Body of pancreas (tissue), 4 donors: ENCODE measurements around the gene KLRC1. TPM values are rescaled to one million over a fixed set of nuclear protein-coding genes. Genes with fewer than 3 reads are reported as not detected.
"Not testable (repeated sequence)": the region's sequence is repeated elsewhere in the genome, so short reads cannot be mapped to it uniquely, and the experiment has no call there.

ENCODE experiments used
- ATAC-seq: fragments of 150-250 bp; one replicate; pipeline ENCODE4 v1.9.1; 2016
- DNase-seq, 4 donors: peaks; one replicate each; pipeline ENCODE4 v3.0.0-alpha.2; 2019
- H3K27ac ChIP-seq, 4 donors: fragments of 200-600 bp; sonication (generic); 1 replicate in 3 of 4; 2 replicates in 1 of 4; pipeline versions ENCODE4 v1.5.1 to v1.6.1; 2016 to 2019; ENCODE audit warnings: mild to moderate bottlenecking in 1 of 4, mixed read lengths in 1 of 4, moderate library complexity in 1 of 4
- H3K27me3 ChIP-seq, 2 donors: fragments of 200-600 bp; sonication (generic); one replicate each; pipeline ENCODE4 v1.6.0; 2016; ENCODE audit warnings: mild to moderate bottlenecking in 1 of 2
- H3K36me3 ChIP-seq, 2 donors: fragments of 200-600 bp; sonication (generic); replicated peaks in 1 of 2; 2 replicates each; pipeline ENCODE4 v1.5.1; 2016; ENCODE audit warnings: low read depth in 2 of 2; ENCODE audit not compliant: insufficient read depth in 1 of 2
- H3K4me1 ChIP-seq: fragments of 200-600 bp; sonication (generic); one replicate; pipeline ENCODE4 v1.6.0; 2016
- H3K4me3 ChIP-seq, 2 donors: fragments of 200-600 bp; sonication (generic); 1 replicate in 1 of 2; 2 replicates in 1 of 2; pipeline ENCODE4 v1.5.1; 2016 to 2019
- H3K9me3 ChIP-seq, 3 donors: fragments of 200-600 bp; sonication (generic); 1 replicate in 2 of 3; 2 replicates in 1 of 3; pipeline ENCODE4 v1.5.1; 2016
- CTCF ChIP-seq, 7 experiments: fragments of 450-650 bp in 4 of 7; fragments of 200-600 bp in 3 of 7; sonication (generic) in 3 of 7; IDR thresholded peaks; one replicate each; pipeline ENCODE4 v1.5.1; 2016 to 2019; ENCODE audit warnings: antibody characterized with exemption in 7 of 7
- POLR2A ChIP-seq, 3 donors: fragments of 450-650 bp; IDR thresholded peaks; one replicate each; pipeline ENCODE4 v1.6.1; 2016; ENCODE audit warnings: antibody characterized with exemption in 3 of 3, mild to moderate bottlenecking in 2 of 3
- WGBS, 2 donors: methylation state at CpG; one replicate each; pipeline ENCODE4 v1.1.5; 2017; 5-methylcytosine and 5-hydroxymethylcytosine counted together
- intact Hi-C: fragments of 100-400 bp; cut with DNase I; formaldehyde crosslinking; loops from one replicate; pipeline ENCODE4 v1.15.1; 2023
- total RNA-seq, 2 donors: library from RNA; depleted of rRNA; stranded (reverse); fragments of >200 nt; gene quantifications; one replicate each; pipeline ENCODE4 v1.1.0, GENCODE V29; 2016

The KLRC1 gene
- total RNA-seq, 2 donors from 2014 or later, result 0.52 TPM; not detected in 1

GRCh38 chr12:10405294-10405693, 47.9 kb downstream of the KLRC1 start:
- Histone ChIP-seq H3K4me1 (no peaks in the 10 kb centered on the region), H3K4me3 (no peak overlapping the region), H3K27me3 (no peaks in the 10 kb centered on the region), H3K27ac (no peak overlapping the region), H3K36me3 (no peaks in the 10 kb centered on the region), H3K9me3 (no peaks in the 10 kb centered on the region)
- ATAC-seq (no peak), DNase-seq (no peak)
- no peak for TF ChIP-seq POLR2A (IDR thresholded peaks at IDR 0.05)
- no peak for TF ChIP-seq CTCF (IDR thresholded peaks at IDR 0.05)
- 86 to 89% methylated on average over 5 of the region's 5 CpGs for WGBS, 2 donors
- intact Hi-C loops, result no loop called here

- no peak for ATAC-seq
- intact Hi-C loops, result no loop called here
- H3K9me3 ChIP-seq, result no peaks in the 10 kb centered on the region
- H3K4me1 ChIP-seq, result no peaks in the 10 kb centered on the region
- H3K27ac ChIP-seq, result no peak overlapping the region
- no peaks in the 10 kb centered on the region for H3K36me3 ChIP-seq
- no peak overlapping the region for H3K4me3 ChIP-seq
- no peak for DNase-seq
- TF ChIP-seq CTCF (IDR thresholded peaks at IDR 0.05), result no peak
- no peak for TF ChIP-seq POLR2A (IDR thresholded peaks at IDR 0.05)
- no peaks in the 10 kb centered on the region for H3K27me3 ChIP-seq
These were observed 48.4 kb downstream of the KLRC1 start for GRCh38 chr12:10404798-10405197.

- TF ChIP-seq POLR2A (IDR thresholded peaks at IDR 0.05) (no peak), CTCF (IDR thresholded peaks at IDR 0.05) (no peak)
- H3K36me3 ChIP-seq, result no peaks in the 10 kb centered on the region
- H3K4me3 ChIP-seq, result no peak overlapping the region
- ATAC-seq (no peak), DNase-seq (no peak)
- H3K27ac ChIP-seq, result no peak overlapping the region
- H3K27me3 ChIP-seq, result no peaks in the 10 kb centered on the region
- H3K4me1 ChIP-seq, result no peaks in the 10 kb centered on the region
- no peaks in the 10 kb centered on the region for H3K9me3 ChIP-seq
- intact Hi-C loops, result no loop called here
These were observed 52.3 kb downstream of the KLRC1 start for GRCh38 chr12:10400829-10401228.

GRCh38 chr12:10398168-10398567, 55.0 kb downstream of the KLRC1 start:
- intact Hi-C loops, result no loop called here
- Histone ChIP-seq H3K27ac (no peak overlapping the region), H3K4me1 (no peaks in the 10 kb centered on the region), H3K27me3 (no peaks in the 10 kb centered on the region), H3K4me3 (no peak overlapping the region), H3K36me3 (no peaks in the 10 kb centered on the region), H3K9me3 (no peaks in the 10 kb centered on the region)
- 76 to 80% methylated on average over 2 of the region's 2 CpGs for WGBS, 2 donors
- DNase-seq, result no peak
- ATAC-seq, result no peak
- no peak for TF ChIP-seq POLR2A (IDR thresholded peaks at IDR 0.05)
- no peak for TF ChIP-seq CTCF (IDR thresholded peaks at IDR 0.05)

GRCh38 chr12:10397296-10397695, 55.9 kb downstream of the KLRC1 start:
- ATAC-seq, result no peak
- intact Hi-C loops, result no loop called here
- WGBS, 2 donors, result 82 to 87% methylated on average over 2 of the region's 2 CpGs
- Histone ChIP-seq H3K9me3 (no peaks in the 10 kb centered on the region), H3K4me1 (no peaks in the 10 kb centered on the region), H3K27me3 (no peaks in the 10 kb centered on the region), H3K4me3 (no peak overlapping the region), H3K27ac (no peak overlapping the region), H3K36me3 (no peaks in the 10 kb centered on the region)
- TF ChIP-seq CTCF (IDR thresholded peaks at IDR 0.05) (no peak), POLR2A (IDR thresholded peaks at IDR 0.05) (no peak)
- DNase-seq, result no peak

- intact Hi-C loops, H3K4me3 ChIP-seq, ATAC-seq, DNase-seq, H3K27ac ChIP-seq, H3K27me3 ChIP-seq, H3K9me3 ChIP-seq, H3K36me3 ChIP-seq, H3K4me1 ChIP-seq: not testable (repeated sequence)
- WGBS, 2 donors, result 88 to 90% methylated on average over 15 of the region's 15 CpGs
These were observed 57.0 kb downstream of the KLRC1 start for GRCh38 chr12:10396176-10396575.
